GM18520 (cell line): ENCODE measurements around the gene ARPC5.
A peak's percentile ranks its signal among the peaks of the same experiment; 100 is the strongest.
"Not testable (repeated sequence)": the region's sequence is repeated elsewhere in the genome, so short reads cannot be mapped to it uniquely, and the experiment has no call there.

Source experiments
- ATAC-seq: cut with Tn5 transposase; IDR thresholded peaks from one replicate; pipeline ENCODE4 v1.9.1; 2021; ENCODE audit not compliant: unreplicated experiment

Gene ARPC5

DNA sequence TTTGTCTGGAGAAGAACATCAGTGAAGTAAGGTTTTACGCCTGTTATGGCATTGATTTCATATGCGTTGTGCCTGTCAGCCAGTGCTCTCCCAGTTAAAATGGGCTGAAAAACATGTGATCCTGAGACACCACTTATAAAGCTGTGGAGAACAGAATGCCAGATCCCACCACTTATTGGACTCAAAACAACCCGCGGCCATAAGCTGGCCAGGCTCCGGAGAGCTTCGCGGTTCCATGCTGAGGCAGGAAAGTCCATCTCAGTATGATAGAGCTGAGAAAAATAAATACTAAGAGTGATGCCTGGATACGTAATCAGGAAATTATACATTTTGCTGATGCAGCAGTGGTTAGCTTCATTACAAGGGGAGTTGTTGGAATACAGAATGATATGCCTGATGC is 12.5 kb upstream of the ARPC5 start:
- no peak for ATAC-seq

DNA sequence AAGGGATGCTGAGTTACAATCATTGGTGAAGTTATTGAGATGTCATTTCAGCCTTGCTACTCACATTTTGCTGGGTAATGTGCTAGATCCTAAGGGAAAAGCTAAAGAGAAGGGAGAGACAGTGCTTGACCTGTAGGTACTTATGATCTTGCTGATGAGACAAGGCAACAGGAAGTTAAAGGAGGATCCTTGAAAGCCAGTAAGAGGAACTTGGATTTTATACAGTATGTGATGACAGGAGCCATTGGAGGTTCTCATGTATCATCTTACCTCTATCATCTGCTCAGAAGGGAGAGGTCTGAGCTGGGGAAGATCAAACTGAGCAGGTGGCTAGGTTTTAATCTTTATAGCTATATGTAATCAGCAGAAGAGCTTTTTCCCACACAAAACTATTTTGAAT is 11.2 kb upstream of the ARPC5 start:
- ATAC-seq: no peak

DNA sequence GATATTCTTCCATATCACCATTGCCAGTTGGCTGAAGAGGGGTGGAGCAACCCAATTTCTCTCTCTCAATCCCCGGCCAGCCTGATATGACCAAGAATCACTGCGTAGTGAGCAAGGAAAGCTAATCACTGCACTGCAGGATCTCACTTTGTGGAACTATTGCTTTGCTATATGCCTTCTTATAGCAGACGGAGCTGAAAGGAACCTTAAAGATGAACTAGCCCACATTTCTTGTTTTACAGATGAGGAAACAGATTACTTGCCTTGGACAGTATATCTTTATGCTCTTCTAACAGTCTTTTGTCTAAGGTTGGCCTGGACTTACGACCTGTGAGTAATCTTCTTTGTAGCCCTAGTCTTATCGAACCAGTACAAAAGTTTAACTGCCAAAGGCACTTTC is 9.9 kb upstream of the ARPC5 start:
- ATAC-seq: no peak

DNA sequence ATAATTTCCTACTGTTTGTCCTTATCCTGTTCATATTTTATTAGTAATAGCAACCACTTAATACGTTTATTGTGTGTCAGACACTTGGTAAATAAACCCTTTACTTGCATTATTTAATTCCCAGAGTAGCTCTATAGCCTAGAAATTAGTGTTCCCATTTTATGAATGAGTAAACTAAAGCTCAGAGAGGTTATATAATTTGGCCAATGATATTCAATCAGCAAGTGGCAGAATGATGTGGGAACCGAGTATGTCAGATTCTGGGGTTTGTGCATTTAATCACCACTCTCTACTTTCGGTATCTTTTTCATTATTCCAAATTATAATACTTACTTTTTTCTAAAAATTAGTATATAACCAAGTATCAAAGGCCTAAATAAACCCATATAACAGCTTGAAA is 6.6 kb upstream of the ARPC5 start:
- no peak for ATAC-seq

DNA sequence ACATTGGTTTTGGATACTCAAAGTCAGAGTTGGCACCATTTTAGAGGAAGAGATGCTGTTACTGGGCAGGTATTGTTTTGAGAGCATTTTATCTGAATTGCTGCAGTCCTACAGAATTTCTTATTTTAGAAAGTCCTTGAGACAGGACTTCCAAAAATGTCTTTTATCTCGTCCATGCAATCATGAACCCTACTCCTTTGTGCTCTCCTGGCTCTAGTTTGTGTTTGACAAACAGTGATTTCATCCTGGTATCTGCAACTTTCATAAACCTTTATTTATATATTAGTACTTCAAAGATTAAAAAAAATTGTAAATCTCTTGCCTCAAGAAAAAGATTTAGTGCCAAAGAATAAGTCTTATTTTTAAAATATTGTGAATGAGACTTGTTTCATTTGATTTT is 4.6 kb upstream of the ARPC5 start:
- ATAC-seq: no peak

DNA sequence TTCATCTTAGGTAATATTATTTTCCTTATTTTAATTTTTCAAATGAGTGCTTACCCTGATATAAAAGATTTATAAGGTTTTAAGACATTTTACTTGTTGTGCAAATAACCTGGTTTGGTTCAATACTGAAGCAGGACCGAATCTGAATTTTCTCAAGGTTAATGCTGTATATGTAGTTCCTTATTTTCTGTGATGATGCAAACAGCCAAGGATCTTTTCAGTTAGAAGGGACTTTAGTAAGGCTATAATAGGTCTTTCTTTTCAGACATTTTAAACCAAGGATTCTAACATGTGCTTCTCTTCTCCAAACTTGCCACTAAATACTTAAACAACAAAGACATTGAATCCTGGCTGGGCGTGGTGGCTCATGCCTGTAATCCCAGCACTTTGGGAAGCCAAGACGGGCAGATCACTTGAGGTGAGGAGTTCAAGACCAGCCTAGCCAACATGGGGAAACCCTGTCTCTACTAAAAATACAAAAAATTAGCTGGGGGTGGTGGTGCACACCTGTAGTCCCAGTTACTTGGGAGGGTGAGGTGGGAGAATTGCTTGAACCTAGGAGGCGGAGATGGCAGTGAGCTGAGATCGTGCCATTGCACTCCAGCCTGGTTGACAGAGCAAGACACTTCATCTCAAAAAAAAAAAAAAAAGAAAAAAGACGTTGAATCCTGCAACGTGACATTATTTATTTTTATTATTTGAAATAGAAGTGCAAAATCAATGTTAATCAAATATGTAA is 3.2 kb upstream of the ARPC5 start:
- ATAC-seq: no peak

DNA sequence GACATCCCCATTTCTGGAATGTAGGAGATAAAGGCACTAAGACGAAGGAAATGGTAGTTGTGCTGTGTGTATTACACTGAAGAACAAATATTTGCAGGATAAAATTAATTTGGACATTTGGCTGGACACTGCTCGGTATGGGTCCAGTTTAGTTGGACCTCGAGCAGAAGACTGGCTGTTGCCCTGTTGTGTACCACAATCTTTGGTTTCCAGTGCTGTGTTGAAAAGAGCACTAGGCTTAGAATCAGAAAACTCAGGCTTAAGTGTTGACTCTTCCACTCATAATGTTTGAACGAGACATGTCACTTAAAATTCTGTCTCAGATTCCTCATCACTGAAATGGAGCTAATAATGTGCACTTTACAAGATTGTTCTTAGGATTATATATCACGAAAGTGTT is 1.2 kb upstream of the ARPC5 start:
- ATAC-seq: no peak

DNA sequence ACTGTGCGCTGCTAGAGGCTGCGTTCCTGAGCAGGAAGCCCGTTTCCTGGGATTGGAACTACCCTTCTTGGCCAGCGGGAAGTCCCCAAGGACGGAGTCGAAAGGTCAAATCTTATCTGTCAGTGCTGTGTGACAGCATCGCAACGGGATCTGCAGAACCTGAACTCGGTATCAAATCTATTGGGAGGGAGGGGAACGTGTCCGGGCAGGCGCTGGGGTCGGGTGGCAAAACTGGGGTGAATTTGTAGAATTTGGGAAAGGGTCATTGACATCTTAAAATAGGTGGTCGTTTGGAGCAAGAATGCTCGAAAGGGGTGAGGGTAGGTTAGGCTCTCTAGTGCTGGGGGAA is 725 bp upstream of the ARPC5 start:
- no peak for ATAC-seq

DNA sequence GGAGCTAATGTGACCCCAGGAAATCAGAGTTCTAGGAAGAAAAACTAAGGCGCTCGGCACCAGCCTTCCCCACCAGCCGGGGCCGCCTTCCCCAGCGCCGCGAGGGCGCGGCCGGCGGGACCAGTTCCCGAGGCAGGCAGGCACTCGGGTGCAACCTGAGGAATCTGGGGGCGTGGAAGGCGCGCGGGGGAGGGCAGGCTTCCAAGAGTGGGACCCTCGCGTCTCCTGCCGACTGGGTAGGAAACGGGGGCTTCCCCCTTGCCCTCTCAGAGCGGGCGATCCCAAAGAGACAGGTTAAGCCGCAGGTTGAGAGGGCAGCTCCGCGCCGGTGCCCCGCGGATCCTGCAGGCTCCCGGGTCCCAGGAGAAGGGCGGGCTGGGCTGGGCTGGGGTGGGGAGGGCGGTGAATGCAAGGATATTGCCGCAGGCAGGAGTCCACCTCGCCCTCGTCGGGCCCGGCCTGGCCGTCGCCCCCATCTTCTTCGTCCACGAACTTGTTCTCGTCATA is 431 bp downstream of the ARPC5 start:
- no peak for ATAC-seq

DNA sequence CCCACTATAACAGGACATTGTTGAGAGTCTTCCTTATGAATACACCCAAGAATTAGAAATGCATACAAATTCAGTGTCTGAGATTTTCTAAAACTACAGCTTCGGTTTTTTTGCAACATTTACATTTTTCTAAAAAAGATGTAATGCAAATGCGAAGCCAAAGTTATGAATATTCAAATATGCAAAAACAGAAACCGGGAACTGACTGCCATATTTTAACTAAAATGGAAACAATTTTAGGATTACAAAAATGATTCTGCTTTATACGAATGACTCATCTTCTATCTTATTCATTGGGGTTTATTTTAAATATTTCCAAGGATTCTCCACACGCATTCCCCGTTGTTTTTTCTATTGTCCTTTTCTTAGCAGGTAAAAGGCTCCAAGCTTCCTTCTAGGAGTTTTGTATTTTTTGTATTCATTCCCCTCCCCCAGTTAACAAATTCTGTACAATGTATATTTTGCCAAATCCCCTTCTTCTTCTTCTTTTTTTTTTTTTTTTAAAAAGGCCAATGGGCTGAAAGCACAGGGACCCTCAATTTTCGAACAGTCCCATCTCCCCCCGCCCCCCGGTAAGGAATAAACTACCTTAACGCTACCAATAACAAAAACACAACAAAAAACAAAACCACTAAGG is 1.0 kb downstream of the ARPC5 start:
- no peak for ATAC-seq

DNA sequence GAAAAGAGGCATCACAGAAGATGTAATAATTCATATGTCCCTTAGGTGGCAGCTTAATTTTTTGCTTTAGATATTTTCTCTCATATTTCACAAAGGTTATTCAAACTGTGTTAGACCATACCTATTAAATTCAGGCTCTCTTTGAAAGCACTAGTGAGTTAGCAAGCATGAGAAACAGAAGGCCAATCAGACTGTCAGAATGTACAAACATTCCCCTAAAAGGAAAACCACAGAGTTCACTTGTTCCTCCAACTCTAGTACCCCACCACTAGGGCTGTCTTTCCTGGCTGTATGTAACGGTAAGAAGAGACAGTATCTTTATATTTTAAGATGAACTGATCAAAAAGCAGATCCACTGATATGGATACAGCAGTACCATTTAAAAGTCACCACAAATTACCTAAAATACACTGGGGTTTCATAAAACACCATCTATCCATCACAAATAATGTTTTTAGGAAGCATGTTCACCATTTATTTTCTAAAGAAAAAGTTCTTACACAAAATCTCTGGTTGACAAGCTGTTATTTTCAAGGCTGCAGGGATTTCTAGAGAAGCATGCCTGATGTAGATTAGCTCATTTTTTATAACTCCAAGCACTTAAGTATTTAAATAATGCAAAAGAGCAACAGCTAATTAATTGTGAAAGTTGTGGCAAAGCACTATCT is 1.8 kb downstream of the ARPC5 start:
- peak; percentile 35 for ATAC-seq

DNA sequence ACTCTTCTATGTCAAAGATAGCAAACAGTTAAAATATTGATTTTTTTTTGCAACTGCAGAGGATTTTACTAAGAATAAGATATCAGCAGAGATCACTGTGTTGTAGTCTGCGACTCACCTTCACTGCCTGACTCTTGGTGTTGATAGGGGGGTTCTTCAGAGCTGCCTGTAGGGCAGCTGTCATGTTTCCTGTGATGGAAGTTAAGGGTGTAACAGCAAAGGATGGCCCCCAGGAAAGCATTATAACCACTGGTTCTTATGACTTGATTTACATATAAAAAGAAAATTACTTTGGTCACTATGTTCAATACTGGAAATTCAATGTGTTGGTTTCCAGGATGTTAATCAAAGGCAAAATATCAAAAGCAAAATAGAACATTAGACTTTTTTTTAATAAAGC is 2.6 kb downstream of the ARPC5 start:
- no peak for ATAC-seq

DNA sequence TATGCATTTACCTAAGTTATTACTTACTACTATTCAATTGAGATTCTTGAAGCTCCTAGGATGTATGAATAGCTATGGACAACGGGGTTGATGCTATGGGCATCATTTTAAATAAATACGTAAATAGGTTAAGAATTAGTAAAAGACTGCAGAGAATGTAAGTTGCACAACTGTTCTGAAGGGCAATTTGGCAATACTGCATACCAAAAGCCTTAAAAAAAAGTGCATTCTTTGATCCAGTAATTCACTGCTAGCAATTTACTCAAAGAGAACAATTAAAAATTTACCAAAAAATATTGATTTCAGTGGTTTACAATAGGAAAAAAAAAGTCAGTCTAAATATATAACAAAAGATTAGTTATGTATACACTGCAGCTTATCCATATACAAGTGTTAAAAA is 3.5 kb downstream of the ARPC5 start:
- ATAC-seq: no peak

DNA sequence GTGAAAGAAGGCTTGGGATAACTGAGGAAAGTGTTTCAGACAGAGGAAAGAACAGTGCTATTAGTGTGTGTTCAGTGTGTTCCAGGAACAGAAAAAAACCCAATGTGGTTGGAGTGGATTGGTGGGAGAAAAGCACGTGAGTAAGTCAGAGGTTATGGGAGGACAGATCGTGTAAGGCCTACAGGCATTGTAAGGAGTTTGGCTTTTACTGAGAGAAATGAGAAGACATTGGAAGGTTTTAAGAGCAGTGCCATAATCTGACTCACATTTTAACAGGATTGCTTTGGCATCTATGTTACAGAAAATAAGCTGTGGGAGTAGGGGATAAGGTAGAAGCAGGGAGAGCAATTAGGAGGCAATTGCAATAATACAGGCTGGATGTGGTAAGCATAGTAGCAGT is 4.8 kb downstream of the ARPC5 start:
- ATAC-seq: no peak

DNA sequence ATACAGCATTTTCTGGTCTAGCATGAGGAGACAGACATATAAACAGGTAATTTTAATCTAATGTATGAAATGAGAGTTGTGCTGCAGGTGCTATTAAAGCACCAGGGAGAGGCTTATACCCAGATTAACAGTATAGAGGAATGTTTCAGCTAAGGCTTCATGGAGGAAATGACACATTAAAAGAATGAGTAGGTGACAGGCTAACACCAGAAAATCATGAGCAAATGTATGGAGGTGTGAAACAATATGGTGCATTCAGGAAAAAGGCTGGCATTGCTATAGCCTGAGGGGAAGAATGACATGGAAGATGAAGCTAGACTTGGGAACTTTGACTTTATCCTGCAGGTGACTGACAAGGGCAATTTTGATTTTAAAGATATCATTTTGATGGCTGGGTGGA is 7.0 kb downstream of the ARPC5 start:
- no peak for ATAC-seq

DNA sequence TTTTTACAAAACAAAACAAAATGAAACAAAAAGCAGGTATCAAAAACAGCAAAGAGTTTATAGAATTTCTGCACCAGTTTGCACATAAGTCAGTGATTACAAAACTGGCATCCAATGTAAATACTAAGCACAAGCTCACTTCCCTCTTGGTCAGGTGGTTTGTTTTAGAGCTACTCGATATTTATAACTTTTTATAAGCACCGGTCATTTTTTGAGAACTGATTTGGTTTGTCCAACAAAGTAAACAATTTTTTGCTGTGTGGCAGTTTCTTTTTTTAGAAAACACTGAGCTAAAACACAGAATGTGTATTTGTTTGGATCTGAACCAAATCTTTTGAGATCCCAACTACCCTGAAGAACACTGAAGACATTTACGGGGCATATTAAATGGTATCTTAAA is 9.3 kb downstream of the ARPC5 start:
- not testable (repeated sequence) for ATAC-seq

DNA sequence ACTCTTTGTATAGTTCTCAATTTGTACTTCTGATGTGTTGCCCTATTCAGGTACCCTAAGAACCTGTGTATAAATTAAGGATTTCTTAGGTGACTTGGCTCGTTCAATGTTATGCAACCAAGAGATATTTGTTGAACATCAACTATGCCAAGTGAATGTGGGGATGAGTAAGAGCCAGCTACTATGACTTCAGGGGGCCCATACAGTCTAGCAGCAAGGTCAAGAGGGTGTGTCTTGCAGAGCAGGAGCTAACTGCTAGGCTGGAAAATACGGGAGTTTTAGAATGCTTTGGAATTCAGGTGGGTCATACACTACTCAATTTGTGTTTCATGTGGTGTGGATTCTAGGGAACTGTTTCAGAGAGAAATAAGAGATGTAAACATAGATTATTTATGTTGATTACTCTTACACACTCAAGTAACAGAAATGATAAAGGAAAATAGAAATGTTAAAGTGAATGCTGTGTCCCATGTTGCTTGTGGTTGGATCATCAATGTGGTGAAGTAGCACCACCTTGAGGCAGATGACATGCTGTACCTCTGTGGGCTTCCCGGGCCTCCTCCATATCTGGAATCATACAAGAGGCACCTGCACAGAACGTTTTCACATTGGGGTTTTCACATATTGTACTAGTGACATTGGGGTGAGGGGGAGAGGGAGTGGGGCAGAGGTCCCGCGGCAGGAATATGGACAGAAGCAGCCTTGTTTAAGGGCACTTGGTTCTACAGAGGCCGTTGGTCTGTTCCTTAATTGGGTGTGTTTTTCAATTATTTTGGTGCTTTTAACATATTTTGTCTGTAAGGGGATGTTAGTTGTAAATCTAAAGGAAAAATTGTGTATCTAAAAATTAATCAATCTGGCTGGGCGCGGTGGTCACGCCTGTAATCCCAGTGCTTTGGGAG is 12.4 kb downstream of the ARPC5 start:
- ATAC-seq: peak; percentile 63

DNA sequence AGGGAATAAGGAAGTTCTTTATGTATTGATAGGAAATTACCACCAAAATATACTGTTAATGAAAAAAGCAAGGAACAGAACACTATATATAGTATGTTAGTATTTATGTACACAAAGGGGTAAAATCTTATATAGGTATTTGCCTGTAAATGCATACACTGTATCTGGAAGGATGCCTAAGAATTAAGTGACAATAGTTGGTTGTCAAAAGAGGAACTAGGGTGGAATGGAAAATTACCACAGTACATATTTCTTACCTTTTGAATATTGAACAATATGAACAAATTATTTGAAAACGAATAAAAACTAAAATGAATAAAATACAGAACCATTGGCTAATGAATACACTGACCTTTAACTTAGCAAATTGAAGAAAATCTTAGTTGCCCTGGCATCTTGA is 13.6 kb downstream of the ARPC5 start:
- ATAC-seq: no peak

DNA sequence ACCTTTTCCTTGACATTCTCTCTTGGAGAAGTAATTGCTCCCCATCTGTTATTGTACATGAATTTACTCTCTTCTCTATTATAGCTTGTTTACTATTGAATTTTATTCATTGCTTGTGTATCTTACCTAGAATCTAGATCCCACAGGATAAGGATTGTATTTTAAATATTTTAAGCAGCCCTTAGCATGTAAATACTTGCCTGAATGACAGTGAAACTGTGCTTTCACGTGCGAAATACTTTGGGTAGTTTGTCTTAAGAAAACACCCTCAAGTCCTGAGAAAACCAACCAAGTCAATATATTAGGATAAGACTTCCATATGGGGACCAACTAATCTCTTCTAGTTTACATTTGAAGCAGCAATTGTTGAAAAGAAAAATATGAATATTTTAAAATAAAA is 15.3 kb downstream of the ARPC5 start:
- no peak for ATAC-seq

DNA sequence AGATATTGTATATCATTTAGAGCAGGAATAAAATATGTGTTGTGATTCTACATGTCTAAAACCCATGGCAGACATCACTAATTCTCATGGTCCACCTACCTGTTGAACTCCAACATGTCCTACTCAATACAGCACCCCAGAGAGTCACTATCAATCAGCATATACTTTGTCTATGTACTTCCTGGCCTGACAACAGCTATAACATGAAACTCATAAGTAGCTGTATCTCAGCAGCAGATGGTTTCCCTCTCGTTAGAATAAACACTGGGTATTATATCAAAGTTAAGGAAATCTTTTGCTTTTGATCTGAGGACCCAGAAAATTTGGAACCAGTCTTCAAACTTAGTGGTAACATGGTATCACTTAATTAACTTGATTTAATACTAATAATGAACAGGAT is 15.8 kb downstream of the ARPC5 start:
- no peak for ATAC-seq

DNA sequence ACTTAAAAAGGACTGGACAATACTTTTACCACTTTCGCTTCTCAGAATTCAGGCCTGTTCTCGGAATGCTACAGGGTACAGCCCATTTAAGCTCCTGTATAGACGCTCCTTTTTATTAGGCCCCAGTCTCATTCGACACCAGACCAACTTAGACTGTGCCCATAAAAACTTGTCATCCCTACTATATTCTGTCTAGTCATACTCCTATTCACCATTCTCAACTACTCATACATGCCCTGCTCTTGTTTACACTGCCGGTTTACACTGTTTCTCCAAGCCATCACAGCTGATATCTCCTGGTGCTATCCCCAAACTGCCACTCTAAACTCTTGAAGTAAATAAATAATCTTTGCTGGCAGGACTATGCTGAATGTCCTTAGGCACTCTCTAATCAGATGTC is 17.4 kb downstream of the ARPC5 start:
- not testable (repeated sequence) for ATAC-seq
